ENCODE results near the gene IFI35.
A peak's percentile ranks its signal among the peaks of the same experiment; 100 is the strongest.
"Not testable (repeated sequence)": the region's sequence is repeated elsewhere in the genome, so short reads cannot be mapped to it uniquely, and the experiment has no call there.

Gene IFI35

GRCh38 chr17:42975265-42975664 is 31.3 kb upstream of the IFI35 start:
- POLR2A ChIA-PET: interaction anchor here (2.0 kb wide), 1 partner anchor 23 kb away, joined by 9 read pairs; the partner anchor contains the start of gene RPL27
- CTCF ChIA-PET: no interaction called here

GRCh38 chr17:42975701-42976100 is 30.9 kb upstream of the IFI35 start:
- CTCF ChIA-PET; DNase-seq (ENCODE audit: extremely low spot score): not testable (repeated sequence)
- POLR2A ChIA-PET: interaction anchor here (2.0 kb wide), 1 partner anchor 23 kb away, joined by 9 read pairs; the partner anchor contains the start of gene RPL27

More at GRCh38 chr17:42975265-42975664, 31.3 kb upstream of the IFI35 start:
- no peak for DNase-seq (ENCODE audit: extremely low spot score)
- TF ChIP-seq ARNT (IDR thresholded peaks at IDR 0.05) (no peak), TARDBP (IDR thresholded peaks at IDR 0.05) (no peak), ZNF384 (IDR thresholded peaks at IDR 0.05) (no peak), SP1 (IDR thresholded peaks at IDR 0.05) (no peak)

- POLR2A ChIA-PET: interaction anchor here (0.7 to 5.0 kb wide), 5 partner anchors 11 to 389 kb away, joined by 3 to 32 read pairs (median 4); partner anchors contain the start of genes AARSD1, BECN1 and RPL27
- CTCF ChIA-PET: interaction anchor here (1.8 kb wide), 1 partner anchor 18 kb away, joined by 9 read pairs; the partner anchor contains the start of gene RPL27
- TF ChIP-seq FOXM1 (IDR thresholded peaks at IDR 0.05; ENCODE audit: borderline replicate concordance) (no peak), FOXK2 (IDR thresholded peaks at IDR 0.05) (no peak), SP1 (IDR thresholded peaks at IDR 0.05) (no peak), ELF4 (IDR thresholded peaks at IDR 0.05) (no peak)
- DNase-seq (ENCODE audit: extremely low spot score): peak; percentile 67
Observed at GRCh38 chr17:42979511-42980273, 26.9 kb upstream of the IFI35 start, which contains the start of gene PTGES3L. Gene PTGES3L, minus strand, starts transcription at chr17:42980080. Its CDS starts 27 bp downstream, at chr17:42980053.

- TF ChIP-seq SP1 (IDR thresholded peaks at IDR 0.05) (no peak), LEF1 (IDR thresholded peaks at IDR 0.05; ENCODE audit: borderline replicate concordance) (no peak), BHLHE40 (IDR thresholded peaks at IDR 0.05; ENCODE audit: borderline replicate concordance) (no peak), PKNOX1 (IDR thresholded peaks at IDR 0.05) (no peak), FOXK2 (IDR thresholded peaks at IDR 0.05) (no peak), FOXM1 (IDR thresholded peaks at IDR 0.05; ENCODE audit: borderline replicate concordance) (no peak), CTBP1 (IDR thresholded peaks at IDR 0.05; ENCODE audit: borderline replicate concordance) (no peak), ELF4 (IDR thresholded peaks at IDR 0.05) (no peak), HDGF (IDR thresholded peaks at IDR 0.05; ENCODE audit: borderline replicate concordance) (no peak), ARNT (IDR thresholded peaks at IDR 0.05) (no peak), ZNF384 (IDR thresholded peaks at IDR 0.05) (no peak), NFRKB (IDR thresholded peaks at IDR 0.05) (no peak), SUZ12 (IDR thresholded peaks at IDR 0.05) (no peak), L3MBTL2 (conservative IDR thresholded peaks at IDR 0.05) (no peak), TARDBP (IDR thresholded peaks at IDR 0.05) (no peak), FOXA1 (IDR thresholded peaks at IDR 0.05) (no peak)
- POLR2A ChIA-PET: interaction anchor here (0.7 to 5.0 kb wide), 3 partner anchors 12 to 18 kb away, joined by 3 to 32 read pairs (median 7); partner anchors contain the start of genes AARSD1 and RPL27
- DNase-seq (ENCODE audit: extremely low spot score): peak; percentile 93
- CTCF ChIA-PET: interaction anchor here (1.8 kb wide), 1 partner anchor 18 kb away, joined by 9 read pairs; the partner anchor contains the start of gene RPL27
Observed at GRCh38 chr17:42980274-42980765, 26.3 kb upstream of the IFI35 start, which contains the start of gene RUNDC1. Gene RUNDC1, plus strand, starts transcription at chr17:42980565. Its CDS starts 12 bp downstream, at chr17:42980577.

- POLR2A ChIA-PET: interaction anchor here (5.0 kb wide), 1 partner anchor 17 kb away, joined by 32 read pairs; the partner anchor contains the start of gene RPL27
- CTCF ChIA-PET: interaction anchor here (1.8 kb wide), 1 partner anchor 17 kb away, joined by 9 read pairs; the partner anchor contains the start of gene RPL27
- peak; percentile 63 for DNase-seq (ENCODE audit: extremely low spot score)
- TF ChIP-seq PKNOX1 (IDR thresholded peaks at IDR 0.05) (no peak), SP1 (IDR thresholded peaks at IDR 0.05) (no peak), ZNF384 (IDR thresholded peaks at IDR 0.05) (no peak), BHLHE40 (IDR thresholded peaks at IDR 0.05; ENCODE audit: borderline replicate concordance) (no peak), HDGF (IDR thresholded peaks at IDR 0.05; ENCODE audit: borderline replicate concordance) (no peak), FOXM1 (IDR thresholded peaks at IDR 0.05; ENCODE audit: borderline replicate concordance) (no peak), LEF1 (IDR thresholded peaks at IDR 0.05; ENCODE audit: borderline replicate concordance) (0 out of 2 replicates have a peak, but pooled peaks have one; percentile 49), L3MBTL2 (conservative IDR thresholded peaks at IDR 0.05) (peak; percentile 77)
Observed at GRCh38 chr17:42980766-42981397, 25.7 kb upstream of the IFI35 start.

- TF ChIP-seq TARDBP (IDR thresholded peaks at IDR 0.05) (no peak), PKNOX1 (IDR thresholded peaks at IDR 0.05) (no peak), ARNT (IDR thresholded peaks at IDR 0.05) (no peak), HDGF (IDR thresholded peaks at IDR 0.05; ENCODE audit: borderline replicate concordance) (no peak), NFRKB (IDR thresholded peaks at IDR 0.05) (no peak), SP1 (IDR thresholded peaks at IDR 0.05) (no peak), FOXA1 (IDR thresholded peaks at IDR 0.05) (no peak), BHLHE40 (IDR thresholded peaks at IDR 0.05; ENCODE audit: borderline replicate concordance) (no peak), FOXM1 (IDR thresholded peaks at IDR 0.05; ENCODE audit: borderline replicate concordance) (no peak), ZNF384 (IDR thresholded peaks at IDR 0.05) (no peak), CTBP1 (IDR thresholded peaks at IDR 0.05; ENCODE audit: borderline replicate concordance) (no peak), L3MBTL2 (conservative IDR thresholded peaks at IDR 0.05) (no peak), ELF4 (IDR thresholded peaks at IDR 0.05) (no peak), SUZ12 (IDR thresholded peaks at IDR 0.05) (no peak), LEF1 (IDR thresholded peaks at IDR 0.05; ENCODE audit: borderline replicate concordance) (no peak), FOXK2 (IDR thresholded peaks at IDR 0.05) (no peak)
- POLR2A ChIA-PET: interaction anchor here (5.0 kb wide), 1 partner anchor 16 kb away, joined by 32 read pairs; the partner anchor contains the start of gene RPL27
- CTCF ChIA-PET: interaction anchor here (0.7 kb wide), 2 partner anchors 32 to 120 kb away, joined by 3 read pairs; no protein-coding TSS in a partner anchor
- no peak for DNase-seq (ENCODE audit: extremely low spot score)
Observed at GRCh38 chr17:42982266-42982665, 24.3 kb upstream of the IFI35 start.

Data from HEK293T (cell line).